ENCODE measurements around the gene SLC7A5.
"Not testable (repeated sequence)": the region's sequence is repeated elsewhere in the genome, so short reads cannot be mapped to it uniquely, and the experiment has no call there.

Gene SLC7A5

DNA sequence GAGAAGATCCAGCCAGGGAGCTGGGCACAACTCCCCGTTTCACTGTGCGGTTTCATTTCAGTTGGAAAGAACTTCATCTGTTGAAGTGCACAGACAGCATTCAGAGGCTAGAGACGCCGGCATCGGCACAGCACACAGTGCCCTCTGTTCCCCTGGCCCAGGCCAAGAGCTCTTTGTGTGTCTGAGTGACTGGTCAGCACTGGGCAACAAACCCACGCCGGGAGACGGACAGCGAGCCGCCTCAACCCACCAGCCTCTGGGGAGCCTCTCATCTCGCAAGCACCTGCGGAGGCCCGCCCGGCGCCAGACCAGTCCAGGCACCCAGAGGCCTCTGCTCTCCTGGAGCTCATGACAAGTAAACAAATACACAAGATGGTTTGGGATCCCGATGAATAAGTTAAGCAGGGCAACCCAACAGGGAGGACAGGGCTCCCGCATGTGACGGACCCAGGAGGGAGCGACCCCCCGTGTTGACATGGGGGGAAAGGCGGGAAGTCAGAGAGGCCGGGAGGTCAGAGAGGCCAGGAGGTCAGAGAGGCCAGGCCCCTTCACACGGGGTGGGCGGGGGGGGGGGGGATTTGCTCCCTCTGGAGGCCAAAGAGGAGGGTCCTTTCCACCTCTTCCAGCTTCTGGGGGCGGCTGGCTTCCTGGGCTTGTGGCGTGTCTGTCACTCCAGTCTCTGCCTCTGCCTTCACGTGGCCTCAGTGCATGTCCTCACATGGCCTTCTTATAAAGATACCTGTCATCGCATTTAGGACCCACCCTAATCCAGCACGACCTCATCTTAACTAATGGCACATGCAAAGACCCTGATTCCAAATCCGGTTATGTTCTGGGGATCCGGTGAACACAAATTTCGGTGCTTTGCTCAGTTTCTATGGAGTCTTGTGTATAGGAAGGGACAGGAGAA, 77.8 kb downstream of the SLC7A5 start:
- no peak for DNase-seq (ENCODE audit: low spot score)

DNA sequence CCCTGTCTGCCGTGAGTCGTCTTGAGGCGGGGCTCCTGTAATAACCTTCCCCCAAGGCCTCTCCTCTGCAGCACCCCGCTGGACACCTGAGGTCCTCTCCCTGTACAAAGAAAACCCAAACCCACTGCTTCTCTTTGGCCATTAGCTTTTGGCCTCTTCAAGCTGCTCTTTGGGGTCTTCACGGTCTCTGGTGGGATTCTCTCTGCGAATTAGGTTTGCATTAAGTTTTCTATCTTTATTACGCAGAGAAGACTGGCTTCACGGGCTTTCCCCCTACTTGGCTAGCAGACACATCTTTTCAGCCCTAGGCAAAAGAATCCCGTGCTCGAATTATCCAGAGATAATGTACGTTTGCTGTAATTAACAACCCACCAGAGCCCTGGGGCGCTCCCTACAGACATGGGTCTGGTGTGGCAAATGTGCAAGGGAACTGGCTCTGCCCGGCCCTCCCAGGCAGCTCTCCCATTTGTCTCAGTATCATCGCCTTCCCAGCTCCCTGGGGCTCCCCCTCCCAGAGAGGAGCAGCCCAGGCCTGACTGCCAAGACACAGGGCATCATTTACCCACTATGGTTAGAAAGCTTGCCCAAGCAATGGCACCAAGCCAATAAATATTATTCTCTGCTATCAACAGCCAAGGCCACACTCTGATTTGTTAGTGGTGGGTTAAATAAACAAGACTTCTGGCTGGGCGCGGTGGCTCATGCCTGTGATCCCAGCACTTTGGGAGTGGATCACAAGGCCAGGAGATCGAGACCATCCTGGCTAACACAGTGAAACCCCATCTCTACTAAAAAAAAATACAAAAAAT, 78.8 kb downstream of the SLC7A5 start:
- DNase-seq (ENCODE audit: low spot score), result no peak

DNA sequence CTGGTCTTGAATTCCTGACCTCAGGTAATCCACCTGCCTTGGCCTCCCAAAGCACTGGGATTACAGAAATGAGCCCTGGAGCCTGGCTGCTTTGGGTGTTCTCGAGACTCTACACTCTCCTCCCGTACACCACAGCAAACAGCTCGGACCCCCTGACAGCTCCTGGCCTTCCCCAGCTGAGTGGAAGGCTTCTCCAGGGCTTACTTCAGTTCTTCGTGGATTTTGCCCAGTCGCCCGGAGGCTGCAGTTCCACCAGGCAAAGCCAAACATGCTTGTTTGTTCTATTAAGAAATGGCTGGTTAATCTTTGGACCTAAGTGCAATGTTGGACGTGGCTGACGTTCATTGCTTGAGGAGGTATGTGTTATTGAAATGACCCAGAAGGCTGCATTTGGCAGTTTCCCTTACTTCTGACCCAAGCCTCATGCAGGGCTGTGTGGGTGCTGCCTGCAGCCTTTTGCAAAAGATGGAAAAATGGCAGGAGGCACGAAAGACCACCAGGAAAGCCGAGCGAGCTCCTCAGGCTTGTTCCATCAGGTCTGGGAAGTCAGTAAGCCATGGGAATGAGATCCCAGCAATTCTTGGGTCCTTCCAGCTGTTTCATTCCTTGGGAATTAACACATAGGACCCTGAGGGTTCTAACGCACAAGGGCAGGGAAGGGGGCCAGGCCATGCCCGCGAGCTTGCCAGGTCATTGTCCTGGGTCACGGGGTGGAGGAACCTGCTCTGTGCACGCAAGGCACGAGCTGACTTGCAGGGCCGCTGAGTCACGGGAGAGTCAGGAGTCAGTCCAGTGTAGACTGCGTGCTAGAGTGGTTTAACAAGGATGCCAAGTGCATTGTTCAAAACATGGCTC, 79.6 kb downstream of the SLC7A5 start:
- no peak for DNase-seq (ENCODE audit: low spot score)

DNA sequence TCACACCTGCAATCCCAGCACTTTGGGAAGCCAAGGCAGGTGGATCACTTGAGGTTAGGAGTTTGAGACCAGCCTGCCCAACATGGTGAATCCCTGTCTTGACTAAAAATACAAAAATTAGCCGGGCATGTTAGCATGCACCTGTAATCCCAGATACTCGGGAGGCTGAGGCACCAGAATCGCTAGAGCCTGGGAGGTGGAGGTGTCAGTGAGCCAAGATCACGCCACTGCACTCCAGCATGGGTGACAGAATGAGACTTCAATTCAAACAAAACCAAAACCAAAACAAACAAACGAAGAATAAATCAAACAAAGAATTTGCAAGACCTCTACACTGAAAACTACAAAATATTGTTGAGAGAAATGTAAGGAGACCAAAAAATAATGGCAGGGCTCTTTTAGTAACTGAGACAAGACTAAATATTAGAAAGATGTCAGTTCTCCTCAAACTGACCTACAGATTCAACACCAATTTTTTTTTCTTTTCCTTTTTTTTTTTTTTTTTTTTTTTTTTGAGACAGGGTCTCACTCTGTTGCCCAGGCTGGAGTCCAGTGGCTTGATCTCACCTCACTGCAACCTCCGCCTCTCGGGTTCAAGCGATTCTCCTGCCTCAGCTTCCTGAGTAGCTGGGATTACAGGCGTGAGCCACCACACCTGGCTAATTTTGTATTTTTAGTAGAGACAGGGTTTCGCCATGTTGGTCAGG, 80.4 kb downstream of the SLC7A5 start:
- not testable (repeated sequence) for DNase-seq (ENCODE audit: low spot score)

DNA sequence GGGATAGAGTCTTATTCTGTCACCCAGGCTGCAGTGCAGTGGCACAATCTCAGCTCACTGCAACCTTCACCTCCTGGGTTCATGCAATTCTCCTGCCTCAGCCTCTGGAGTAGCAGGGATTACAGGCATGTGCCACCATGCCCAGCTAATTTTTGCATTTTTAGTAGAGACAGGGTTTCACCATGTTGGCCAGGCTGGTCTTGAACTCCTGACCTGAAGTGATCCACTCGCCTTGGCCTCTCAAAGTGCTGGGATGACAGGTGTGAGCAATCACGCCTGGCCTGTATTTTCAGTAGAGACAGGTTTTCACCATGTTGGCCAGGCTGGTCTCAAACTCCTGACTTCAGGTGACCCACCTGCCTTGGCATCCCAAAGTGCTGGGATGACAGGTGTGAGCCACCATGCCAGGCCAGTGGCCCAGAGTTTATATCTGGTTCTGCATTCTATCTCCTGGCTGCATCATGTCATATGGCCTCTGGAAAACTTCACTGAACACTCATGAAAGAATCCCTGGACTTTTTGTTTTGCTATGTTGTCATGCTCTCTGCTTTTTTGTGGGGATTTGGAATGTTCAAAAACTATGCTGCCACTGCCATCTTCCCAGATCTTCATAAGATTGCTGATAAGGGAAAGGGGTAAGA, 81.7 kb downstream of the SLC7A5 start:
- not testable (repeated sequence) for DNase-seq (ENCODE audit: low spot score)

DNA sequence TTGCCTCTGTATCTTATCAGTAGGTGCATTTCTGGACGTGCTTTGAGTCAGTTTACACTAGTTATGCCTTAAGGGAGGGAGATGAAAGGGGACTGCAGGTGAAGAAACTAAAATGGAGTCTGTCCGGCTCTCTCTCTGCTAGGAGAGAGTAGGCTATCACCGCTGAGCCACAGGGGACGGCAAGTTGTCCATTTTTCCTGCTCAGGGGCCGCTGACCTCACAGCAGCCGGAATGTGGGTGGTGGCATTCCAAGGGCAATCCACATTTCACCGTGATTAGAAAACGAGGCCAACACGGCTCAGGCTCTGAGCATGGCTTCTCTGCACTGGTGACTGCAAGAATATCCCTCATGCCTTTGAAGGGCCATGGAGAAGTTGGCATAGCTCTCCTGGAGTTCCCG, 84.5 kb downstream of the SLC7A5 start:
- no peak for DNase-seq (ENCODE audit: low spot score)

DNA sequence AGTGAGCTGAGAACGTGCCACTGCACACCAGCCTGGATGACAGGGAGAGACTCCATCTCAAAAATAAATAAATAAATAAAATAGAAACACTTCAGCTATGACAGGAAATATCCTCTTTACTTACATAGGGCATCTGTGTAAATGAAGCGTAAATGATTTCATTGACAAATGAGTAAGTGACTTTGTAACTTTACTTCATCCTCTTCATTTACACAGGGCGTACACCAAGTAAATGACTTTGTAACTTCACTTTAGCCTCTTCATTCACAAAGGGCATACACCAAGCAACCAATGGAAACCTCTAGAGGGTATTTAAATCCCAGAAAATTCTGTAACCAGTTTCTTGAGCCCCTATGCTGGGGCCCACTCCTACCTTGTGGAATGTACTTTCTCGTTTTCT, 87.3 kb downstream of the SLC7A5 start:
- DNase-seq (ENCODE audit: low spot score), result no peak

DNA sequence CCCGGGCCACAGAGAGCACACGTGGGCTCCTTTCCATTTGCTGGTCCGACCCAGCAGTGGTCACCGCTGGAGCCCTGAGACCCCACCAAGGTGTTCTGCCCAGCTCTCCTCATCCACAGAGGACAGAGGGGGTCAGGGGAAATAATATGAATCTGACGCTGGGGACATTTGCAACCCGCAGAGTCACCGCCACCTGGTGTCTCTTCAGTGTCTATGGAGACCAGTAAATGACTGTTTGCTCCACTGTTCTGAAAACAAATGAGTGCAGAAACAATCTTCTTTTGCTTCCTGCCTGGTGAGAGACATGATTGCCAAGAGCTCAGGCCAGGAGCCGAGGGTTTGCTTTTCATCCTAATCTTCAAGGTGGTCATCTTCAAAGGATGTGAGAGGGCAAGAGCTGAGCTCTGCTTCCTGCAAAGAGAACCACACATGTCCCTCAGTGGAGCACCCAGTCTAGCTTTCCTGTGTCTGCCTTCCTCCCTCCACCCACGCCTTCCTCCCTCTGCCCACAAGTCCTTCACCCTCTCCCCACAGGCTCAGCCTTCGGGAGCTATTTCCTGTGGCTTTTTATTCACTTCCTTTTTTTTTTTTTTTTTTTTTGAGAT, 88.8 kb downstream of the SLC7A5 start:
- peak; percentile 53 for DNase-seq (ENCODE audit: low spot score)

All from CD4-positive, alpha-beta T cell treated with Interleukin-6 at 100 ng/mL for 8 hours (primary cell).